SK-N-SH (cell line): ENCODE results near the gene SMYD2.

Experiments used
- CTCF ChIP-seq: fragments of 200-600 bp; sonication (generic); IDR thresholded peaks from 2 replicates; pipeline ENCODE4 v1.6.1; 2017; ENCODE audit warnings: antibody characterized with exemption, mild to moderate bottlenecking, moderate library complexity
- EP300 ChIP-seq, 2 experiments: IDR thresholded peaks; 2 replicates each; pipeline versions ENCODE4 v1.4.0 to v1.6.1; 2012; ENCODE audit warnings: borderline replicate concordance in 1 of 2, low read depth in 1 of 2, low read length in 1 of 2
- NRF1 ChIP-seq: IDR thresholded peaks from 2 replicates; pipeline ENCODE4 v1.6.1; 2012; ENCODE audit warnings: low read depth, mild to moderate bottlenecking, low read length

- no peak for TF ChIP-seq EP300 (IDR thresholded peaks at IDR 0.05; ENCODE audit: borderline replicate concordance in 1 of 2, low read depth in 1 of 2, low read length in 1 of 2)
- TF ChIP-seq CTCF: no peak
- no peak for TF ChIP-seq NRF1
Observed at GRCh38 chr1:214312530-214313051, 31.6 kb downstream of the SMYD2 start.
